HL-60 (cell line): ENCODE data around the gene ADAMTS17.

Experiments
- DNase-seq, 2 experiments: peaks; one replicate each; pipeline ENCODE4 v3.0.0-alpha.2; 2010 to 2020; ENCODE audit warnings: low read depth in 1 of 2, low spot score in 1 of 2
- H3K27ac ChIP-seq: fragments of 250-450 bp; sonication (Bioruptor Pico); replicated peaks from 2 replicates; pipeline ENCODE4 v1.5.1; 2020; ENCODE audit warnings: mild to moderate bottlenecking, moderate library complexity
- H3K27me3 ChIP-seq: fragments of 250-450 bp; sonication (Bioruptor Pico); 2 replicates; pipeline ENCODE4 v1.5.1; 2021; ENCODE audit warnings: mild to moderate bottlenecking, moderate library complexity; ENCODE audit not compliant: insufficient read depth, poor library complexity, severe bottlenecking
- H3K4me3 ChIP-seq: replicated peaks from 2 replicates; pipeline ENCODE4 v1.5.1; 2011; ENCODE audit warnings: mild to moderate bottlenecking, control low read depth, low read length; ENCODE audit not compliant: insufficient read depth
- CTCF ChIP-seq: IDR thresholded peaks from one replicate; pipeline ENCODE4 v1.5.1; 2011; ENCODE audit warnings: low read length, control low read depth, inconsistent platforms; ENCODE audit not compliant: insufficient read depth
- GABPA ChIP-seq: IDR thresholded peaks from 2 replicates; pipeline ENCODE4 v1.6.1; 2012; ENCODE audit warnings: low read depth
- POLR2AphosphoS5 ChIP-seq: IDR thresholded peaks from 2 replicates; pipeline ENCODE4 v1.6.1; 2012; ENCODE audit warnings: low read depth
- REST ChIP-seq: IDR thresholded peaks from 2 replicates; pipeline ENCODE4 v1.6.1; 2012; ENCODE audit warnings: low read depth; ENCODE audit not compliant: insufficient replicate concordance
- SPI1 ChIP-seq: IDR thresholded peaks from 2 replicates; pipeline ENCODE4 v1.6.1; 2012; ENCODE audit warnings: low read depth, mild to moderate bottlenecking, borderline replicate concordance

Gene ADAMTS17

GRCh38 chr15:100263721-100264455 is 77.9 kb downstream of the ADAMTS17 start:
- Histone ChIP-seq H3K27me3 (no peaks in the 10 kb centered on the region), H3K4me3 (no peak overlapping the region), H3K27ac (no peak overlapping the region)
- DNase-seq, result no peak
- TF ChIP-seq POLR2AphosphoS5 (no peak), GABPA (no peak), CTCF (no peak), SPI1 (no peak), REST (no peak)

GRCh38 chr15:100263031-100263430 is 78.7 kb downstream of the ADAMTS17 start:
- no peak overlapping the region for H3K27ac ChIP-seq
- TF ChIP-seq REST, result no peak
- no peak for TF ChIP-seq GABPA
- TF ChIP-seq CTCF, result no peak
- no peak for TF ChIP-seq SPI1
- no peak for TF ChIP-seq POLR2AphosphoS5
- no peak overlapping the region for H3K4me3 ChIP-seq
- no peak for DNase-seq
- H3K27me3 ChIP-seq, result no peaks in the 10 kb centered on the region

DNA sequence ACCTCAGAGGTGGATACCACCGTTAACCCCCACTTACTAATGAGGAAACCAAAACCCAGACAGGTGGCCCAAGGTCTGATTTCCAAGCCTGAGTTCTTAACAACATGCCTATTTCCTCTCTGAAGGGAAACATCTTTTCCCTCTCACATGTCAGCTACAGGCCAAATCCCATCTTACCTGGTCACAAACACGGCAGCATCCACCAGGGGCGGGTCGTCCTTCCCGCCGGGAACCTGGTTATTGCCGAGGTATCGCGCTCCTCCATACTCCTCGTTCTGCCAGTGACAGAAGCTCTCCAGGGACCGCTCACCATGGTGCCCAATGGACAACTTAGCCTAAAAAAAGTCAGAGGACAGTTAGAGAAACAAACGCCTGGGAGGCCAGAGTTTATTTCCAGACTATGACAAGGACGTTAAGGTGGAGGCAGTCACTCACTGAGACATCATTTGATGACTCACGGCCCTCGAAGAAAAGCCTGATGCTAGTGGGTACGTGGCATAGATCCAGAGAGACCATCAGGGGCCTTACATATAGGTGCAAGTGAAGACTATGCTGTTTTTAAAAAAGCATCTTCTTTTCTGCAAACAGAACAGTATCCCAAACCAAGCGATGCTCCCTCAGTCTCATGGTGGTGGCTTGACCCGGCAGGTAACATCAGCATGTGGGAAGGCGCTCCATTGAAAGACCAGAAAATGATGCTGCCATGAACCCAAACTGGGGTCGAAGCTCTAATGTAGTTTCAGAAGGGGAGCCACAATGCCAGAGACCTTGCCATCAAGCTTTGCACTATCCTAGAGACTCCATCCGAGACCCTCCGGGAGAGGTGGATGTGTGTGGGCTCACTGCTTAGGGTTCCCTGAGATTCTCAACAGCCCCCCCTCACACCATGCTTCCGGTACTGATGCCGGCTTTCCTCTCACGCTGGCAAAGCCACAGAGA is 80.2 kb downstream of the ADAMTS17 start:
- Histone ChIP-seq H3K27me3 (no peaks in the 10 kb centered on the region), H3K4me3 (no peak overlapping the region), H3K27ac (no peak overlapping the region)
- TF ChIP-seq POLR2AphosphoS5, result no peak
- TF ChIP-seq SPI1, result no peak
- no peak for TF ChIP-seq CTCF
- no peak for TF ChIP-seq REST
- TF ChIP-seq GABPA, result no peak
- no peak for DNase-seq
